Left ventricle myocardium inferior (tissue), 1 donor: ENCODE results near the gene MCL1. TPM values are rescaled to one million over a fixed set of nuclear protein-coding genes. Genes with fewer than 3 reads are reported as not detected.
"Not testable (repeated sequence)": the region's sequence is repeated elsewhere in the genome, so short reads cannot be mapped to it uniquely, and the experiment has no call there.

ENCODE experiments used
- DNase-seq: peaks from one replicate; pipeline ENCODE4 v3.0.0-alpha.2; 2020
- H3K27ac ChIP-seq: fragments of 200-600 bp; replicated peaks from 2 replicates; pipeline ENCODE4 v1.8.0; 2021
- H3K27me3 ChIP-seq: fragments of 200-600 bp; 2 replicates; pipeline ENCODE4 v1.8.0; 2021; ENCODE audit warnings: low read depth
- H3K36me3 ChIP-seq: fragments of 200-600 bp; 2 replicates; pipeline ENCODE4 v1.8.0; 2021
- H3K4me1 ChIP-seq: fragments of 200-600 bp; 2 replicates; pipeline ENCODE4 v1.8.0; 2021
- H3K4me3 ChIP-seq: fragments of 200-600 bp; 2 replicates; pipeline ENCODE4 v1.8.0; 2021; ENCODE audit warnings: mild to moderate bottlenecking, moderate library complexity
- H3K9me3 ChIP-seq: fragments of 200-600 bp; replicated peaks from 2 replicates; pipeline ENCODE4 v1.8.0; 2021
- CTCF ChIP-seq: fragments of 200-600 bp; IDR thresholded peaks from 2 replicates; pipeline ENCODE4 v1.8.0; 2021; ENCODE audit warnings: antibody characterized with exemption, mild to moderate bottlenecking, borderline replicate concordance
- intact Hi-C: fragments of 100-400 bp; cut with micrococcal nuclease; formaldehyde crosslinking; loops from one replicate; pipeline ENCODE4 v1.11.0; 2022
- total RNA-seq: library from RNA; stranded (reverse); fragmentation: NEBNext Ultra II Directional; extraction: Animal tissue kit (Norgen Biotek cat#: 25700); gene quantifications from one replicate; pipeline ENCODE4 v1.2.1, GENCODE V29; 2021
- donor health status: DM: no; HTN: yes; CAD: no; lungs with severe emphysema.

The MCL1 gene
- total RNA-seq, 1 donor from 2014 or later, result 97.0 TPM

- H3K36me3 ChIP-seq, result peaks cover 9% of the 10 kb centered on the region
- DNase-seq, result no peak
- H3K27ac ChIP-seq, result no peak overlapping the region
- TF ChIP-seq CTCF, result no peak
- no peak overlapping the region for H3K4me3 ChIP-seq
- no peaks in the 10 kb centered on the region for H3K27me3 ChIP-seq
- no peaks in the 10 kb centered on the region for H3K9me3 ChIP-seq
- no peaks in the 10 kb centered on the region for H3K4me1 ChIP-seq
- intact Hi-C loops, result no loop called here
Measured at GRCh38 chr1:150596976-150597375, 17.6 kb upstream of the MCL1 start.

GRCh38 chr1:150596095-150596892 is 16.9 kb upstream of the MCL1 start:
- H3K36me3 ChIP-seq, result peaks cover 9% of the 10 kb centered on the region
- no peaks in the 10 kb centered on the region for H3K9me3 ChIP-seq
- no peak for DNase-seq
- intact Hi-C loops, result no loop called here
- no peaks in the 10 kb centered on the region for H3K4me1 ChIP-seq
- no peak overlapping the region for H3K4me3 ChIP-seq
- no peak overlapping the region for H3K27ac ChIP-seq
- H3K27me3 ChIP-seq, result no peaks in the 10 kb centered on the region
- no peak for TF ChIP-seq CTCF

GRCh38 chr1:150582371-150582770 is 3.0 kb upstream of the MCL1 start:
- TF ChIP-seq CTCF, result no peak
- intact Hi-C loops, result no loop called here
- no peak for DNase-seq

GRCh38 chr1:150581962-150582361 is 2.6 kb upstream of the MCL1 start:
- H3K27me3 ChIP-seq, H3K9me3 ChIP-seq, intact Hi-C loops, H3K27ac ChIP-seq, H3K4me3 ChIP-seq, DNase-seq: not testable (repeated sequence)
- Histone ChIP-seq H3K36me3 (peaks cover 20% of the 10 kb centered on the region), H3K4me1 (peaks cover 29% of the 10 kb centered on the region)

More at GRCh38 chr1:150582371-150582770, 3.0 kb upstream of the MCL1 start:
- no peak overlapping the region for H3K4me3 ChIP-seq
- H3K36me3 ChIP-seq, result peaks cover 16% of the 10 kb centered on the region
- H3K9me3 ChIP-seq, result no peaks in the 10 kb centered on the region
- H3K27me3 ChIP-seq, result no peaks in the 10 kb centered on the region
- H3K4me1 ChIP-seq, result peaks cover 25% of the 10 kb centered on the region
- H3K27ac ChIP-seq, result peak overlapping the region; percentile 18

- H3K4me3 ChIP-seq, H3K27ac ChIP-seq, H3K27me3 ChIP-seq, DNase-seq, intact Hi-C loops, H3K9me3 ChIP-seq: not testable (repeated sequence)
- peaks cover 34% of the 10 kb centered on the region for H3K4me1 ChIP-seq
- peaks cover 25% of the 10 kb centered on the region for H3K36me3 ChIP-seq
Measured at GRCh38 chr1:150581437-150581836, 2.0 kb upstream of the MCL1 start.

- Histone ChIP-seq H3K36me3 (peaks cover 30% of the 10 kb centered on the region), H3K4me1 (peaks cover 39% of the 10 kb centered on the region)
- intact Hi-C loops, DNase-seq, H3K9me3 ChIP-seq, H3K4me3 ChIP-seq, H3K27ac ChIP-seq, H3K27me3 ChIP-seq: not testable (repeated sequence)
Measured at GRCh38 chr1:150580966-150581365, 1.6 kb upstream of the MCL1 start.

GRCh38 chr1:150579945-150580642 is 684 bp upstream of the MCL1 start:
- peak overlapping the region; percentile 81 for H3K4me3 ChIP-seq
- no peak for TF ChIP-seq CTCF
- peaks cover 38% of the 10 kb centered on the region for H3K36me3 ChIP-seq
- H3K9me3 ChIP-seq, result no peaks in the 10 kb centered on the region
- intact Hi-C loops, result loop anchor here (5.0 kb wide), 1 partner anchor 42 kb away; no protein-coding TSS in a partner anchor
- peak overlapping the region; percentile 96 for H3K27ac ChIP-seq
- no peaks in the 10 kb centered on the region for H3K27me3 ChIP-seq
- peaks cover 48% of the 10 kb centered on the region for H3K4me1 ChIP-seq
- DNase-seq, result no peak
